Brain microvascular endothelial cell (primary cell): ENCODE results near the gene CRYGD.

ENCODE experiments used
- DNase-seq: peaks from one replicate; pipeline ENCODE4 v3.0.0-alpha.2; 2020
- H3K27ac ChIP-seq: fragments of 250-450 bp; sonication (Bioruptor Pico); 2 replicates; pipeline ENCODE4 v1.5.1; 2020; ENCODE audit warnings: mild to moderate bottlenecking, moderate library complexity
- H3K27me3 ChIP-seq: fragments of 250-450 bp; sonication (Bioruptor Pico); replicated peaks from 2 replicates; pipeline ENCODE4 v1.5.1; 2020; ENCODE audit warnings: mild to moderate bottlenecking
- H3K36me3 ChIP-seq: fragments of 250-450 bp; sonication (Bioruptor Pico); replicated peaks from 2 replicates; pipeline ENCODE4 v1.5.1; 2020; ENCODE audit warnings: mild to moderate bottlenecking
- H3K4me3 ChIP-seq: 2 replicates; pipeline ENCODE4 v1.5.1; 2011; ENCODE audit warnings: low read depth, mild to moderate bottlenecking, control low read depth, low read length, moderate library complexity
- CTCF ChIP-seq: IDR thresholded peaks from 2 replicates; pipeline ENCODE4 v1.5.1; 2011; ENCODE audit warnings: low read depth, mild to moderate bottlenecking, moderate library complexity, low read length, control low read depth, inconsistent platforms; ENCODE audit errors: missing control alignments
- in situ Hi-C: cut with HindIII; loops from 2 replicates; pipeline ENCODE4 v1.10.0; 2017; ENCODE audit warnings: low sequenced_read_pairs, low pct_ligation_motif_present

Gene CRYGD

GRCh38 chr2:208097313-208097712, 27.0 kb downstream of the CRYGD start:
- in situ Hi-C loops, result no loop called here
- no peak for TF ChIP-seq CTCF

DNA sequence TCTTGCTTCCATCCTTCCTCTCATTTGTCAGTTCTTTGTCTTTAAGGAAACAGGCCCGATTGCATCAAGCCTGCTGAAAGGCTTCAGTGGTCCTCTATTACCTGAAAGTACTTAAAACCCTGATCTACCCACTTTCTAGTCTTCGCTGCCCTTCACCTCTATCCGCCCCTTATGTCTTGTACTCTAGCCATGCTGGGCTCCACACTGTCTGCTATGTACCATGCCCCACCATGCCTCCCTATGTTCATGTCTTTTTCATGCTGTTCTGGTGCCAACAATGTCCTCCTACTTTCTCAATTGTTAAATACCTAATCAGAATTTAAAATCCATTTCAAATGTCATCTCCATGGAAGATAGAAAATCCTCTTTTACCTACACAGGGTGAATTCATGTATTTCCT, 28.2 kb downstream of the CRYGD start:
- no peak for DNase-seq
- Histone ChIP-seq H3K36me3 (no peaks in the 10 kb centered on the region), H3K27ac (no peak overlapping the region), H3K27me3 (no peaks in the 10 kb centered on the region), H3K4me3 (no peak overlapping the region)
- TF ChIP-seq CTCF, result no peak
- in situ Hi-C loops, result no loop called here

More at GRCh38 chr2:208097313-208097712, 27.0 kb downstream of the CRYGD start:
- Histone ChIP-seq H3K4me3 (no peak overlapping the region), H3K36me3 (no peaks in the 10 kb centered on the region), H3K27me3 (no peaks in the 10 kb centered on the region), H3K27ac (no peak overlapping the region)
- DNase-seq, result no peak

- DNase-seq, result no peak
- in situ Hi-C loops, result no loop called here
- H3K27me3 ChIP-seq, result no peaks in the 10 kb centered on the region
- H3K27ac ChIP-seq, result no peak overlapping the region
- no peaks in the 10 kb centered on the region for H3K36me3 ChIP-seq
- no peak overlapping the region for H3K4me3 ChIP-seq
- no peak for TF ChIP-seq CTCF
Observed at GRCh38 chr2:208093128-208093527, 31.2 kb downstream of the CRYGD start.

DNA sequence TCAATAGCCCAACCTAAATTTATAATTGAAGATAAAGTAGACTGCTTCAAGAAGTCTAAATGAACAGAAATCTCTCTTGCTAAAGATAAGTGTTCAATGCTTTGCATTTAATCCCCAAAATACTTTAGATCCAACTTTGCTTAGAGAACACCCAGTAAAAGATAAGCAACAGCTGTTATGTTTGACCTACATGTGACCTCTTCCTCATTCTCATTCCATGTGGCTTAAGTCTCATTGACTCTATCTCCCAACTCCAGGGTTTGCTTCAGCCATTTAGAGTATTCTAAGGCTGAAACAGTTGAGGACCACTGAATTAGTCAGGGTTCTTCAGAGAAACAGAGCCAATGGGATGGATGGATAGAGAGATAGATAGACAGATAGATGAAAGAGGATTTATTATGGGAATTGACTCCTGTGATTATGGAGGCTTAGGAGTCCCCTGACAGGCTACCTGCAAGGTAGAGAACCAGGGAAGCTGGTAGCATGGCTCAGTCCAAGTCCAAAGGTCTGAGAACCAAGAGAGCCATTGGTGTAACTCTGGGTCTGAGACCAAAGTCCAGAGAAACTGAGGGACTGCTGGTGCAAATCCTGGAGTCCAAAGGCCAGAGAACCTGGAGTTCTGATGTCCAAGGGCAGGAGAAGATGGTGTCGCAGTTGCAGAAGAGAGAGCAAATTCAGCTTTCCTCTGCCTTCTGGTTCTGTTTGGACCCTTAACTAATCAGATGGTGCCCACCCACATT, 32.1 kb downstream of the CRYGD start:
- no peak overlapping the region for H3K27ac ChIP-seq
- TF ChIP-seq CTCF, result no peak
- H3K4me3 ChIP-seq, result no peak overlapping the region
- no peaks in the 10 kb centered on the region for H3K36me3 ChIP-seq
- H3K27me3 ChIP-seq, result no peaks in the 10 kb centered on the region
- in situ Hi-C loops, result no loop called here
- DNase-seq, result no peak

DNA sequence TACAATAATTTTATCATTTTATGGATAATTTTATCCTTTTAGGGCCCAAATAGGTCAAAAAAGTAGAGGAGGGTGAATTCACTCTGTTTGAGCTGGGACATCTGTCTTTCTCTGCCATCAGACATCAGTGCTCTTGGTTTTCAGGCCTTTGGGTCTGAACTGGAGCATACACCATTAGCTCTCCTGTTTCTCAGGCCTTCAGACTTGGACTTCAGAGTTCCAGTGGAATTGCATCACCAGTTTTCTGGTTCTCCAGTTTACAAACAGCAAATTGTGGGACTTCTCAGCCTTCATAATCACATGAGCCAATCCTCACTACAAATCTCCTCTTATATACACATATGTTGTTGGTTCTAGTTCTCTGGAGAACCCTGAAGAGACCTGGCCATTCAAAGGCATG, 33.9 kb downstream of the CRYGD start:
- H3K4me3 ChIP-seq, result no peak overlapping the region
- in situ Hi-C loops, result no loop called here
- no peaks in the 10 kb centered on the region for H3K36me3 ChIP-seq
- no peak for DNase-seq
- no peak overlapping the region for H3K27ac ChIP-seq
- TF ChIP-seq CTCF, result no peak
- no peaks in the 10 kb centered on the region for H3K27me3 ChIP-seq

- no peak for TF ChIP-seq CTCF
- H3K36me3 ChIP-seq, result no peaks in the 10 kb centered on the region
- no peaks in the 10 kb centered on the region for H3K27me3 ChIP-seq
- in situ Hi-C loops, result no loop called here
- H3K4me3 ChIP-seq, result no peak overlapping the region
- DNase-seq, result no peak
- H3K27ac ChIP-seq, result no peak overlapping the region
Observed at GRCh38 chr2:208086029-208086428, 38.3 kb downstream of the CRYGD start.
